Gastroesophageal sphincter (tissue), 3 donors: ENCODE data around the gene EXOC1.

Experiments
- CTCF ChIP-seq, 4 experiments: fragments of 200-600 bp in 2 of 4; fragments of 450-650 bp in 2 of 4; sonication (generic) in 1 of 4; IDR thresholded peaks; one replicate each; pipeline ENCODE4 v1.5.1; 2017 to 2019; ENCODE audit warnings: antibody characterized with exemption in 4 of 4, mild to moderate bottlenecking in 2 of 4, moderate library complexity in 2 of 4
- EP300 ChIP-seq: sonication (generic); formaldehyde crosslinking; IDR thresholded peaks from one replicate; pipeline ENCODE4 v1.6.1; 2017; ENCODE audit warnings: antibody characterized with exemption, mild to moderate bottlenecking
- POLR2A ChIP-seq, 2 donors: fragments of 450-650 bp; IDR thresholded peaks; one replicate each; pipeline ENCODE4 v1.6.1; 2017; ENCODE audit warnings: antibody characterized with exemption in 2 of 2, mild to moderate bottlenecking in 2 of 2, moderate library complexity in 1 of 2
- POLR2AphosphoS5 ChIP-seq: sonication (generic); formaldehyde crosslinking; IDR thresholded peaks from one replicate; pipeline ENCODE4 v1.6.1; 2017; ENCODE audit warnings: antibody characterized with exemption

GRCh38 chr4:55896622-55897021 is 43.2 kb downstream of the EXOC1 start:
- TF ChIP-seq CTCF (IDR thresholded peaks at IDR 0.05) (no peak), POLR2AphosphoS5 (no peak), POLR2A (IDR thresholded peaks at IDR 0.05) (no peak), EP300 (no peak)
